HepG2 (cell line): ENCODE results near the gene MICAL1. TPM values are rescaled to one million over a fixed set of nuclear protein-coding genes. Genes with fewer than 3 reads are reported as not detected.
A peak's percentile ranks its signal among the peaks of the same experiment; 100 is the strongest.

ENCODE experiments used
- AHDC1 ChIP-seq: sonication (generic); formaldehyde crosslinking; IDR thresholded peaks from 2 replicates; pipeline ENCODE4 v1.5.1; 2020; ENCODE audit warnings: mild to moderate bottlenecking, missing genetic modification reagents, borderline replicate concordance
- HOXA3 ChIP-seq: sonication (generic); formaldehyde crosslinking; IDR thresholded peaks from 2 replicates; pipeline ENCODE4 v1.5.0; 2020; ENCODE audit warnings: missing genetic modification reagents
- MXI1 ChIP-seq: IDR thresholded peaks from 3 replicates; pipeline ENCODE4 v1.6.1; 2012; ENCODE audit warnings: low read depth, low read length, inconsistent platforms, borderline replicate concordance
- PITX1 ChIP-seq: sonication (generic); formaldehyde crosslinking; IDR thresholded peaks from 2 replicates; pipeline ENCODE4 v1.5.1; 2020; ENCODE audit warnings: mild to moderate bottlenecking, missing genetic modification reagents
- ZNF33A ChIP-seq: sonication (generic); formaldehyde crosslinking; IDR thresholded peaks from 2 replicates; pipeline ENCODE4 v1.5.1; 2020; ENCODE audit warnings: missing genetic modification reagents, mild to moderate bottlenecking, moderate library complexity, borderline replicate concordance
- ZNF407 ChIP-seq: sonication (generic); formaldehyde crosslinking; IDR thresholded peaks from one replicate; pipeline ENCODE4 v1.5.1; 2020; ENCODE audit warnings: mild to moderate bottlenecking, missing genetic modification reagents; ENCODE audit errors: not compliant biosample characterization
- ZNF713 ChIP-seq: sonication (generic); formaldehyde crosslinking; IDR thresholded peaks from 2 replicates; pipeline ENCODE4 v1.4.0; 2020; ENCODE audit warnings: mild to moderate bottlenecking, missing genetic modification reagents
- polyA plus RNA-seq, 8 experiments: library from polyadenylated mRNA; depleted of rRNA in 3 of 8; stranded (reverse) in 7 of 8; unstranded in 1 of 8; fragments of >200 nt; fragmentation: Illumina TruSeq in 4 of 8; extraction: Trizol in 4 of 8; gene quantifications; 2 replicates each; pipeline versions ENCODE4 v1.2.1 to v1.2.3, GENCODE V29; 2011 to 2016; ENCODE audit warnings: low read depth in 4 of 8, missing spikeins in 1 of 8, mixed read lengths in 1 of 8; ENCODE audit not compliant: insufficient read depth in 1 of 8
- total RNA-seq, 5 experiments: library from RNA; depleted of rRNA; stranded (reverse); fragments of >200 nt; fragmentation: Illumina TruSeq; extraction: Trizol; gene quantifications; 2 replicates each; pipeline ENCODE4 v1.2.3, GENCODE V29; 2016; ENCODE audit warnings: low read depth in 1 of 5

The MICAL1 gene
- total and polyA plus RNA-seq, 2 of the 13 experiments (the other 11 are each of a cell fraction or from before 2014, with no cell fraction given): 6.9 to 39.0 TPM

- TF ChIP-seq ZNF407 (no peak), ZNF33A (CRISPR knock-in tag) (no peak), HOXA3 (no peak; the same call in 1 of the 2 replicates), AHDC1 (no peak), ZNF713 (no peak), MXI1 (peak; percentile 90; the same call in 1 of the 3 replicates), PITX1 (CRISPR knock-in tag) (no peak)
Observed at GRCh38 chr6:109482905-109483734, 27.5 kb upstream of the MICAL1 start, which contains the start of gene ZBTB24 (continued).
